BE2C (cell line): Measurements from ENCODE around the gene PRG2.

Experiments
- DNase-seq: peaks from one replicate; pipeline ENCODE4 v3.0.0-alpha.2; 2020
- H3K27me3 ChIP-seq: fragments of 250-450 bp; sonication (Bioruptor Pico); 2 replicates; pipeline ENCODE4 v1.5.1; 2020; ENCODE audit warnings: mild to moderate bottlenecking
- H3K36me3 ChIP-seq: fragments of 250-450 bp; sonication (Bioruptor Pico); 2 replicates; pipeline ENCODE4 v1.5.1; 2020; ENCODE audit warnings: mild to moderate bottlenecking
- H3K4me1 ChIP-seq: fragments of 250-450 bp; sonication (Bioruptor Pico); 2 replicates; pipeline ENCODE4 v1.5.1; 2020
- H3K4me3 ChIP-seq: 2 replicates; pipeline ENCODE4 v1.5.1; 2011; ENCODE audit warnings: low read depth, low read length
- H3K9me3 ChIP-seq: fragments of 250-450 bp; sonication (Bioruptor Pico); 2 replicates; pipeline ENCODE4 v1.5.1; 2020
- CTCF ChIP-seq: IDR thresholded peaks from 2 replicates; pipeline ENCODE4 v1.5.1; 2012; ENCODE audit warnings: mild to moderate bottlenecking, low read depth, low read length

PRG2 gene

GRCh38 chr11:57416436-57416835, 26.0 kb upstream of the PRG2 start:
- Histone ChIP-seq H3K4me3 (no peak overlapping the region), H3K27me3 (no peaks in the 10 kb centered on the region), H3K36me3 (no peaks in the 10 kb centered on the region), H3K4me1 (no peaks in the 10 kb centered on the region), H3K9me3 (no peaks in the 10 kb centered on the region)
- no peak for DNase-seq
- no peak for TF ChIP-seq CTCF

GRCh38 chr11:57414612-57415212, 24.3 kb upstream of the PRG2 start:
- no peaks in the 10 kb centered on the region for H3K36me3 ChIP-seq
- H3K4me1 ChIP-seq, result no peaks in the 10 kb centered on the region
- no peaks in the 10 kb centered on the region for H3K27me3 ChIP-seq
- no peak for DNase-seq
- TF ChIP-seq CTCF, result no peak
- H3K9me3 ChIP-seq, result no peaks in the 10 kb centered on the region
- H3K4me3 ChIP-seq, result no peak overlapping the region

GRCh38 chr11:57413681-57414080, 23.2 kb upstream of the PRG2 start:
- H3K4me1 ChIP-seq, result no peaks in the 10 kb centered on the region
- no peaks in the 10 kb centered on the region for H3K27me3 ChIP-seq
- no peaks in the 10 kb centered on the region for H3K36me3 ChIP-seq
- TF ChIP-seq CTCF, result no peak
- no peak overlapping the region for H3K4me3 ChIP-seq
- DNase-seq, result no peak
- no peaks in the 10 kb centered on the region for H3K9me3 ChIP-seq

GRCh38 chr11:57410287-57410686, 19.8 kb upstream of the PRG2 start:
- no peaks in the 10 kb centered on the region for H3K4me1 ChIP-seq
- H3K4me3 ChIP-seq, result no peak overlapping the region
- TF ChIP-seq CTCF, result no peak
- DNase-seq, result no peak
- H3K9me3 ChIP-seq, result no peaks in the 10 kb centered on the region
- H3K27me3 ChIP-seq, result no peaks in the 10 kb centered on the region
- H3K36me3 ChIP-seq, result no peaks in the 10 kb centered on the region

GRCh38 chr11:57409321-57410100, 19.1 kb upstream of the PRG2 start:
- Histone ChIP-seq H3K36me3 (no peaks in the 10 kb centered on the region), H3K4me3 (no peak overlapping the region), H3K9me3 (no peaks in the 10 kb centered on the region), H3K27me3 (no peaks in the 10 kb centered on the region), H3K4me1 (no peaks in the 10 kb centered on the region)
- TF ChIP-seq CTCF, result no peak
- DNase-seq, result no peak

- no peaks in the 10 kb centered on the region for H3K27me3 ChIP-seq
- DNase-seq, result no peak
- no peaks in the 10 kb centered on the region for H3K9me3 ChIP-seq
- H3K36me3 ChIP-seq, result no peaks in the 10 kb centered on the region
- no peak overlapping the region for H3K4me3 ChIP-seq
- no peaks in the 10 kb centered on the region for H3K4me1 ChIP-seq
- no peak for TF ChIP-seq CTCF
These were observed 18.3 kb upstream of the PRG2 start for GRCh38 chr11:57408771-57409170.
